HepG2 (cell line): ENCODE data around the gene PTPA. TPM values are rescaled to one million over a fixed set of nuclear protein-coding genes. Genes with fewer than 3 reads are reported as not detected.

ENCODE experiments used
- ATF7 ChIP-seq, 2 experiments: fragments of 450-650 bp in 1 of 2; sonication (generic) in 1 of 2; formaldehyde crosslinking in 1 of 2; IDR thresholded peaks; 2 replicates each; pipeline versions ENCODE4 v1.4.0 to v1.6.1; 2016 to 2020; ENCODE audit warnings: antibody characterized with exemption in 1 of 2, mild to moderate bottlenecking in 1 of 2, missing genetic modification reagents in 1 of 2
- FOXO1 ChIP-seq: sonication (generic); formaldehyde crosslinking; IDR thresholded peaks from 2 replicates; pipeline ENCODE4 v1.4.0; 2020; ENCODE audit warnings: missing genetic modification reagents
- FUBP1 ChIP-seq: sonication (generic); formaldehyde crosslinking; IDR thresholded peaks from 2 replicates; pipeline ENCODE4 v1.5.1; 2020; ENCODE audit warnings: missing genetic modification reagents, mild to moderate bottlenecking, borderline replicate concordance
- GFI1 ChIP-seq: sonication (generic); formaldehyde crosslinking; IDR thresholded peaks from 2 replicates; pipeline ENCODE4 v1.5.0; 2020; ENCODE audit warnings: missing genetic modification reagents, mild to moderate bottlenecking, borderline replicate concordance
- GLI4 ChIP-seq: sonication (generic); formaldehyde crosslinking; IDR thresholded peaks from 2 replicates; pipeline ENCODE4 v1.5.1; 2020; ENCODE audit warnings: missing genetic modification reagents, mild to moderate bottlenecking, moderate library complexity, borderline replicate concordance
- HDAC2 ChIP-seq: sonication (generic); formaldehyde crosslinking; IDR thresholded peaks from 2 replicates; pipeline ENCODE4 v1.4.0; 2020; ENCODE audit warnings: missing genetic modification reagents
- KLF13 ChIP-seq: sonication (generic); formaldehyde crosslinking; IDR thresholded peaks from 2 replicates; pipeline ENCODE4 v1.4.0; 2020; ENCODE audit warnings: mild to moderate bottlenecking, missing genetic modification reagents
- MAZ ChIP-seq, 2 experiments: sonication (generic) in 1 of 2; formaldehyde crosslinking in 1 of 2; IDR thresholded peaks; 2 replicates each; pipeline versions ENCODE4 v1.5.0 to v1.6.1; 2012 to 2020; ENCODE audit warnings: low read depth in 2 of 2, mild to moderate bottlenecking in 2 of 2, borderline replicate concordance in 1 of 2, improper control_type of control experiment in 1 of 2, low read length in 1 of 2, missing genetic modification reagents in 1 of 2, moderate library complexity in 1 of 2
- MEF2D ChIP-seq: sonication (generic); formaldehyde crosslinking; IDR thresholded peaks from 2 replicates; pipeline ENCODE4 v1.5.1; 2020; ENCODE audit warnings: mild to moderate bottlenecking, missing genetic modification reagents
- PATZ1 ChIP-seq: sonication (generic); formaldehyde crosslinking; IDR thresholded peaks from 2 replicates; pipeline ENCODE4 v1.4.0; 2020; ENCODE audit warnings: missing genetic modification reagents
- RXRB ChIP-seq: IDR thresholded peaks from 2 replicates; pipeline ENCODE4 v1.6.1; 2016; ENCODE audit warnings: borderline replicate concordance, missing genetic modification reagents, missing compliant biosample characterization
- SOX6 ChIP-seq, 2 experiments: fragments of 450-650 bp in 1 of 2; sonication (generic) in 1 of 2; formaldehyde crosslinking in 1 of 2; IDR thresholded peaks; 2 replicates each; pipeline versions ENCODE4 v1.4.0 to v1.6.1; 2017 to 2020; ENCODE audit warnings: antibody characterized with exemption in 1 of 2, mild to moderate bottlenecking in 1 of 2, missing genetic modification reagents in 1 of 2
- TBX3 ChIP-seq: fragments of 450-650 bp; IDR thresholded peaks from 2 replicates; pipeline ENCODE4 v1.6.1; 2017; ENCODE audit warnings: antibody characterized with exemption, mild to moderate bottlenecking, inconsistent platforms, borderline replicate concordance
- ZBTB37 ChIP-seq: sonication (generic); formaldehyde crosslinking; IDR thresholded peaks from 2 replicates; pipeline ENCODE4 v1.4.0; 2020; ENCODE audit warnings: mild to moderate bottlenecking, missing genetic modification reagents
- ZBTB43 ChIP-seq: sonication (generic); formaldehyde crosslinking; conservative IDR thresholded peaks from 2 replicates; pipeline ENCODE4 v1.4.0; 2020; ENCODE audit warnings: missing genetic modification reagents
- ZNF563 ChIP-seq: sonication (generic); formaldehyde crosslinking; IDR thresholded peaks from 2 replicates; pipeline ENCODE4 v1.8.0; 2022; ENCODE audit warnings: mild to moderate bottlenecking, moderate library complexity, missing genetic modification reagents
- ZNF629 ChIP-seq: sonication (generic); formaldehyde crosslinking; conservative IDR thresholded peaks from 2 replicates; pipeline ENCODE4 v1.5.0; 2020; ENCODE audit warnings: missing genetic modification reagents
- ZNF709 ChIP-seq: sonication (generic); formaldehyde crosslinking; IDR thresholded peaks from 2 replicates; pipeline ENCODE4 v1.5.0; 2020; ENCODE audit warnings: mild to moderate bottlenecking, missing genetic modification reagents
- ZNF724P ChIP-seq: sonication (generic); formaldehyde crosslinking; IDR thresholded peaks from 2 replicates; pipeline ENCODE4 v1.8.0; 2022; ENCODE audit warnings: missing genetic modification reagents, borderline replicate concordance
- ZNF761 ChIP-seq: sonication (generic); formaldehyde crosslinking; conservative IDR thresholded peaks from 2 replicates; pipeline ENCODE4 v1.4.0; 2020; ENCODE audit warnings: mild to moderate bottlenecking, missing genetic modification reagents
- ZNF777 ChIP-seq: sonication (generic); formaldehyde crosslinking; IDR thresholded peaks from 2 replicates; pipeline ENCODE4 v1.4.0; 2020; ENCODE audit warnings: missing genetic modification reagents
- ZSCAN22 ChIP-seq: sonication (generic); formaldehyde crosslinking; IDR thresholded peaks from 2 replicates; pipeline ENCODE4 v1.4.0; 2020; ENCODE audit warnings: mild to moderate bottlenecking, missing genetic modification reagents
- ZSCAN31 ChIP-seq: sonication (generic); formaldehyde crosslinking; IDR thresholded peaks from 2 replicates; pipeline ENCODE4 v1.5.0; 2020; ENCODE audit warnings: low read depth, mild to moderate bottlenecking, missing genetic modification reagents
- polyA plus RNA-seq, 8 experiments: library from polyadenylated mRNA; depleted of rRNA in 3 of 8; stranded (reverse) in 7 of 8; unstranded in 1 of 8; fragments of >200 nt; fragmentation: Illumina TruSeq in 4 of 8; extraction: Trizol in 4 of 8; gene quantifications; 2 replicates each; pipeline versions ENCODE4 v1.2.1 to v1.2.3, GENCODE V29; 2011 to 2016; ENCODE audit warnings: low read depth in 4 of 8, missing spikeins in 1 of 8, mixed read lengths in 1 of 8; ENCODE audit not compliant: insufficient read depth in 1 of 8
- total RNA-seq, 5 experiments: library from RNA; depleted of rRNA; stranded (reverse); fragments of >200 nt; fragmentation: Illumina TruSeq; extraction: Trizol; gene quantifications; 2 replicates each; pipeline ENCODE4 v1.2.3, GENCODE V29; 2016; ENCODE audit warnings: low read depth in 1 of 5

Gene PTPA
- total and polyA plus RNA-seq, 2 of the 13 experiments (the other 11 are each of a cell fraction or from before 2014, with no cell fraction given) = 79.3 to 105 TPM

GRCh38 chr9:129064499-129064908, 46.7 kb upstream of the PTPA start (continued):
- no peak for TF ChIP-seq SOX6 (IDR thresholded peaks at IDR 0.05)
- peak; percentile 73 for TF ChIP-seq SOX6 (CRISPR knock-in tag; IDR thresholded peaks at IDR 0.05)
- no peak for TF ChIP-seq ZBTB37 (CRISPR knock-in tag)
- no peak for TF ChIP-seq ZNF724P (CRISPR knock-in tag)
- TF ChIP-seq PATZ1 (CRISPR knock-in tag) = peak; percentile 66
- peak; percentile 52; the same call in 1 of the 2 replicates for TF ChIP-seq ZBTB43 (CRISPR knock-in tag)
- peak; percentile 75 for TF ChIP-seq FOXO1
- TF ChIP-seq FUBP1 (CRISPR knock-in tag) = no peak
- TF ChIP-seq ZSCAN22 (CRISPR knock-in tag) = 0 out of 2 replicates have a peak, but pooled peaks have one; percentile 61
- no peak for TF ChIP-seq ZNF777
- no peak for TF ChIP-seq MAZ (IDR thresholded peaks at IDR 0.05; ENCODE audit: borderline replicate concordance, low read depth, low read length)
- peak; percentile 86 for TF ChIP-seq MAZ (CRISPR knock-in tag; IDR thresholded peaks at IDR 0.05; ENCODE audit: low read depth)
- no peak for TF ChIP-seq KLF13 (CRISPR knock-in tag)
- peak; percentile 65 for TF ChIP-seq ZNF629 (CRISPR knock-in tag)
- peak; percentile 80 for TF ChIP-seq MEF2D (CRISPR knock-in tag)
- TF ChIP-seq ZNF761 (CRISPR knock-in tag) = peak; percentile 79; the same call in 1 of the 2 replicates
- TF ChIP-seq TBX3 = peak; percentile 47; the same call in 1 of the 2 replicates
- peak; percentile 89 for TF ChIP-seq HDAC2 (CRISPR knock-in tag)
- peak; percentile 29; the same call in 1 of the 2 replicates for TF ChIP-seq GLI4 (CRISPR knock-in tag)
- peak; percentile 64; the same call in 1 of the 2 replicates for TF ChIP-seq ZNF709
- TF ChIP-seq ATF7 (IDR thresholded peaks at IDR 0.05) = peak; percentile 73
- peak; percentile 90 for TF ChIP-seq ATF7 (CRISPR knock-in tag; IDR thresholded peaks at IDR 0.05)
- peak; percentile 91 for TF ChIP-seq RXRB
- peak; percentile 89 for TF ChIP-seq ZSCAN31 (CRISPR knock-in tag)
- peak; percentile 80 for TF ChIP-seq ZNF563
- no peak for TF ChIP-seq GFI1 (CRISPR knock-in tag)
